Keratinocyte (primary cell): ENCODE data around the gene MED25. TPM values are rescaled to one million over a fixed set of nuclear protein-coding genes. Genes with fewer than 3 reads are reported as not detected.

Experiments
- DNase-seq: peaks from one replicate; pipeline ENCODE4 v3.0.0-alpha.2; 2011; ENCODE audit warnings: low read depth, missing footprints, low spot score
- FAIRE-seq: peaks from 2 replicates; lab custom pipeline; 2011; peaks lifted over from hg19 to GRCh38; lab: Jason Lieb, UNC
- H2AFZ ChIP-seq: 2 replicates; pipeline ENCODE4 v1.6.0; 2012; ENCODE audit warnings: low read length, control low read depth, inconsistent platforms; ENCODE audit not compliant: control insufficient read depth
- H3K27ac ChIP-seq: 2 replicates; pipeline ENCODE4 v1.5.1; 2011; ENCODE audit warnings: low read length; ENCODE audit not compliant: control insufficient read depth, insufficient read depth
- H3K27me3 ChIP-seq: 3 replicates; pipeline ENCODE4 v1.6.0; 2011; ENCODE audit warnings: low read length; ENCODE audit not compliant: control insufficient read depth, insufficient read depth; ENCODE audit errors: extremely low read depth
- H3K36me3 ChIP-seq, 2 experiments: 2 replicates in 1 of 2; 3 replicates in 1 of 2; pipeline ENCODE4 v1.5.1; 2011; ENCODE audit warnings: low read length in 2 of 2, mild to moderate bottlenecking in 1 of 2; ENCODE audit not compliant: control insufficient read depth in 2 of 2, insufficient read depth in 2 of 2; ENCODE audit errors: extremely low read depth in 1 of 2
- H3K4me1 ChIP-seq: 3 replicates; pipeline ENCODE4 v1.5.1; 2011; ENCODE audit warnings: low read length; ENCODE audit not compliant: control insufficient read depth, insufficient read depth; ENCODE audit errors: extremely low read depth
- H3K4me2 ChIP-seq: 3 replicates; pipeline ENCODE4 v1.6.0; 2011; ENCODE audit warnings: low read depth, low read length; ENCODE audit not compliant: control insufficient read depth, insufficient read depth; ENCODE audit errors: extremely low read depth
- H3K4me3 ChIP-seq, 3 experiments: fragments of 200-600 bp in 1 of 3; sonication (generic) in 1 of 3; 2 replicates in 2 of 3; 3 replicates in 1 of 3; pipeline ENCODE4 v1.5.1; 2011 to 2016; ENCODE audit warnings: low read length in 3 of 3, mild to moderate bottlenecking in 3 of 3, control low read depth in 2 of 3, inconsistent platforms in 1 of 3, low read depth in 1 of 3, mixed read lengths in 1 of 3, mixed run types in 1 of 3, moderate library complexity in 1 of 3; ENCODE audit not compliant: control insufficient read depth in 2 of 3, insufficient read depth in 2 of 3; ENCODE audit errors: extremely low read depth in 1 of 3
- H3K79me2 ChIP-seq: 2 replicates; pipeline ENCODE4 v1.6.0; 2012; ENCODE audit warnings: low read length; ENCODE audit not compliant: control insufficient read depth, insufficient read depth
- H3K9ac ChIP-seq: 3 replicates; pipeline ENCODE4 v1.6.0; 2011; ENCODE audit warnings: low read length; ENCODE audit not compliant: control insufficient read depth, insufficient read depth; ENCODE audit errors: extremely low read depth
- H3K9me1 ChIP-seq: 3 replicates; pipeline ENCODE4 v1.6.0; 2011; ENCODE audit warnings: low read length; ENCODE audit not compliant: control insufficient read depth, insufficient read depth; ENCODE audit errors: extremely low read depth
- H3K9me3 ChIP-seq: 2 replicates; pipeline ENCODE4 v1.5.1; 2012; ENCODE audit warnings: low read depth, low read length; ENCODE audit not compliant: control insufficient read depth
- H4K20me1 ChIP-seq: 3 replicates; pipeline ENCODE4 v1.6.0; 2011; ENCODE audit warnings: low read length; ENCODE audit not compliant: control insufficient read depth, insufficient read depth; ENCODE audit errors: extremely low read depth
- CTCF ChIP-seq, 3 experiments: IDR thresholded peaks in 1 of 3; conservative IDR thresholded peaks in 1 of 3; optimal IDR thresholded peaks in 1 of 3; 2 replicates in 2 of 3; 3 replicates in 1 of 3; pipeline versions ENCODE3 to v1.5.1; 2011; ENCODE audit warnings: low read length in 3 of 3, mild to moderate bottlenecking in 3 of 3, moderate library complexity in 2 of 3, control low read depth in 1 of 3, inconsistent platforms in 1 of 3; ENCODE audit not compliant: insufficient read depth in 2 of 3; ENCODE audit errors: extremely low read depth in 1 of 3
- EZH2 ChIP-seq: IDR thresholded peaks from one replicate; pipeline ENCODE4 v1.6.1; 2012; ENCODE audit warnings: inconsistent platforms, mild to moderate bottlenecking, low read length, moderate library complexity
- dilution Hi-C: fragments of 300-500 bp; cut with MboI; formaldehyde crosslinking; loops from one replicate; pipeline ENCODE4 v1.7.0; 2020; ENCODE audit warnings: low sequenced_read_pairs; ENCODE audit not compliant: extremely low pct_ligation_motif_present
- polyA plus RNA-seq, 5 experiments: library from polyadenylated mRNA; depleted of rRNA in 3 of 5; stranded (reverse) in 3 of 5; stranded (forward) in 1 of 5; unstranded in 1 of 5; fragments of >200 nt; gene quantifications; 1 replicate in 1 of 5; 2 replicates in 3 of 5; 3 replicates in 1 of 5; pipeline versions ENCODE4 v1.2.1 to v1.2.3, GENCODE V29; 2011 to 2012; ENCODE audit warnings: missing spikeins in 2 of 5, low read depth in 1 of 5, low replicate concordance in 1 of 5

Gene MED25
- polyA plus RNA-seq, 1 donor (not counting 4 experiments of a cell fraction or from before 2014, with no cell fraction given) = 12.5 TPM

GRCh38 chr19:49840321-49840720 lies 22.2 kb downstream of the MED25 start:
- Histone ChIP-seq H3K9ac (no peak overlapping the region), H3K27me3 (no peaks in the 10 kb centered on the region), H3K4me3 (no peak overlapping the region), H3K27ac (no peak overlapping the region), H4K20me1 (no peaks in the 10 kb centered on the region), H2AFZ (no peak overlapping the region), H3K4me2 (no peak overlapping the region), H3K4me1 (no peaks in the 10 kb centered on the region), H3K9me3 (no peaks in the 10 kb centered on the region), H3K79me2 (no peaks in the 10 kb centered on the region), H3K9me1 (no peaks in the 10 kb centered on the region), H3K36me3 (peaks cover 11 to 20% of the 10 kb centered on the region in 2 experiments)
- TF ChIP-seq CTCF (optimal IDR thresholded peaks at IDR 0.05 in 1 of 3, IDR thresholded peaks at IDR 0.05 in 1 of 3, conservative IDR thresholded peaks at IDR 0.05 in 1 of 3; ENCODE audit: extremely low read depth in 1 of 3, insufficient read depth in 2 of 3, low read length in 3 of 3) (no peak), EZH2 (no peak)
- FAIRE-seq = no peak
- no peak for DNase-seq
- dilution Hi-C loops = no loop called here

DNA sequence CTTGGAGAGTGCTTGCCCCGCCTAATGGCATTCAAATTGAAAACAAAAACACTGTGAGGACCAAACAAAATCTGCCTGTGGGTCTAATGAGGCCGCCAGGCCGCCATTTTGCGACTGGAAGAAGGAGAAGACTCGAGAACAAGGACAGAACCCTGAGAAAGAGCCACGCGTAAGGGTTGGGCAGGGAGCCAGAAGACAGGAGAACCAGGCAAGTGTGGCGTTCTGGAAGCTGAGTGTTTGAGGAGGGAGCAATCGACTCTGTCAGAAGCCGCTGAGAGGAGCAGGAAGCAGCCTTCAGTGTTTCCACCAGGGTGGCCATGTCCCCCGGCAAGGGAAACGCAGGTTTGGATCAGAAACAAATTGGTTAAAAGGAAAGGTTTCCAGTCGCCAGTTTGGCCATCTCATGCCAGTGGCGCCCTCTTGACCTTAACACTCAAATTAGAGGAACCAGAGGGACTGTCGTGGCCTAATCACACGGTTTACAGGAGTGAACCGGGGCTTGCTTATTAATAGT lies 22.7 kb downstream of the MED25 start:
- dilution Hi-C loops = no loop called here
- no peaks in the 10 kb centered on the region for H3K9me1 ChIP-seq
- no peak for FAIRE-seq

More for the DNA sequence above, 22.7 kb downstream of the MED25 start:
- no peak overlapping the region for H3K4me3 ChIP-seq
- H3K27ac ChIP-seq = no peak overlapping the region
- no peaks in the 10 kb centered on the region for H4K20me1 ChIP-seq
- TF ChIP-seq EZH2 (no peak), CTCF (optimal IDR thresholded peaks at IDR 0.05 in 1 of 3, IDR thresholded peaks at IDR 0.05 in 1 of 3, conservative IDR thresholded peaks at IDR 0.05 in 1 of 3; ENCODE audit: extremely low read depth in 1 of 3, insufficient read depth in 2 of 3, low read length in 3 of 3) (no peak)
- no peaks in the 10 kb centered on the region for H3K79me2 ChIP-seq
- H3K4me1 ChIP-seq = no peaks in the 10 kb centered on the region
- no peaks in the 10 kb centered on the region for H3K9me3 ChIP-seq
- H3K36me3 ChIP-seq = peaks cover 11 to 17% of the 10 kb centered on the region in 2 experiments
- no peaks in the 10 kb centered on the region for H3K27me3 ChIP-seq
- H3K9ac ChIP-seq = no peak overlapping the region
- no peak for DNase-seq
- H2AFZ ChIP-seq = no peak overlapping the region
- H3K4me2 ChIP-seq = no peak overlapping the region
